Hepatocyte (in vitro differentiated cells): Measurements from ENCODE around the gene RNF19B. TPM values are rescaled to one million over a fixed set of nuclear protein-coding genes. Genes with fewer than 3 reads are reported as not detected.

Experiments used
- DNase-seq: peaks from one replicate; pipeline ENCODE4 v3.0.0-alpha.2; 2016; ENCODE audit warnings: low spot score
- H2AFZ ChIP-seq: fragments of 200-600 bp; sonication (generic); 2 replicates; pipeline ENCODE4 v1.6.0; 2016; ENCODE audit warnings: antibody characterized with exemption, mild to moderate bottlenecking
- H3K27ac ChIP-seq: fragments of 200-600 bp; sonication (generic); 2 replicates; pipeline ENCODE4 v1.5.1; 2016; ENCODE audit warnings: mild to moderate bottlenecking
- H3K27me3 ChIP-seq: fragments of 200-600 bp; sonication (generic); 2 replicates; pipeline ENCODE4 v1.6.1; 2016
- H3K36me3 ChIP-seq: fragments of 200-600 bp; sonication (generic); replicated peaks from 2 replicates; pipeline ENCODE4 v1.5.1; 2016; ENCODE audit warnings: low read depth; ENCODE audit not compliant: insufficient read depth
- H3K4me1 ChIP-seq: fragments of 200-600 bp; sonication (generic); 2 replicates; pipeline ENCODE4 v1.5.1; 2016; ENCODE audit warnings: mild to moderate bottlenecking, moderate library complexity; ENCODE audit not compliant: insufficient read depth
- H3K4me2 ChIP-seq: fragments of 200-600 bp; sonication (generic); 2 replicates; pipeline ENCODE4 v1.6.0; 2016
- H3K4me3 ChIP-seq: fragments of 200-600 bp; sonication (generic); 2 replicates; pipeline ENCODE4 v1.5.1; 2016; ENCODE audit warnings: mild to moderate bottlenecking
- H3K79me2 ChIP-seq: fragments of 200-600 bp; sonication (generic); 2 replicates; pipeline ENCODE4 v1.6.0; 2017; ENCODE audit warnings: mild to moderate bottlenecking
- H3K9me2 ChIP-seq: fragments of 200-600 bp; sonication (generic); replicated peaks from 2 replicates; pipeline ENCODE4 v1.6.0; 2017; ENCODE audit warnings: mild to moderate bottlenecking; ENCODE audit not compliant: insufficient read depth
- H3K9me3 ChIP-seq: fragments of 200-600 bp; sonication (generic); 2 replicates; pipeline ENCODE4 v1.5.1; 2016; ENCODE audit warnings: low read depth, mild to moderate bottlenecking
- H4K20me1 ChIP-seq: fragments of 200-600 bp; sonication (generic); 2 replicates; pipeline ENCODE4 v1.6.0; 2016; ENCODE audit warnings: mild to moderate bottlenecking; ENCODE audit not compliant: insufficient read depth, poor library complexity, severe bottlenecking
- CTCF ChIP-seq: fragments of 200-600 bp; sonication (generic); IDR thresholded peaks from 2 replicates; pipeline ENCODE4 v1.5.1; 2016; ENCODE audit warnings: antibody characterized with exemption, mild to moderate bottlenecking; ENCODE audit not compliant: poor library complexity
- EZH2 ChIP-seq: fragments of 200-600 bp; sonication (generic); IDR thresholded peaks from 2 replicates; pipeline ENCODE4 v1.6.1; 2016; ENCODE audit warnings: antibody characterized with exemption, mild to moderate bottlenecking, borderline replicate concordance
- EZH2phosphoT487 ChIP-seq: fragments of 200-600 bp; sonication (generic); IDR thresholded peaks from one replicate; pipeline ENCODE4 v1.6.1; 2018; ENCODE audit warnings: antibody characterized with exemption, mild to moderate bottlenecking, low read depth, moderate library complexity; ENCODE audit not compliant: unreplicated experiment, severe bottlenecking
- WGBS: methylation state at CpG from one replicate; pipeline ENCODE4 v1.1.6; 2016; ENCODE audit warnings: low lambda C conversion rate; ENCODE audit errors: missing lambda C conversion rate; 5-methylcytosine and 5-hydroxymethylcytosine counted together
- polyA plus RNA-seq: library from polyadenylated mRNA; unstranded; fragments of >200 nt; fragmentation: Nextera tagmentation; extraction: Ambion mirVana; gene quantifications from 2 replicates; pipeline ENCODE4 v1.2.1, GENCODE V29; 2016
- total RNA-seq: library from RNA; depleted of rRNA; stranded (reverse); fragments of >200 nt; gene quantifications from 2 replicates; pipeline ENCODE4 v1.2.3, GENCODE V29; 2014

RNF19B gene
- total and polyA plus RNA-seq, 2 experiments from 2014 or later: 15.5 to 16.1 TPM

- no peak overlapping the region for H3K4me2 ChIP-seq
- H3K4me1 ChIP-seq: peaks cover 3% of the 10 kb centered on the region
- H4K20me1 ChIP-seq: no peaks in the 10 kb centered on the region
- TF ChIP-seq CTCF (no peak), EZH2 (no peak), EZH2phosphoT487 (no peak)
- no peaks in the 10 kb centered on the region for H3K9me3 ChIP-seq
- H3K36me3 ChIP-seq: no peaks in the 10 kb centered on the region
- no peak for DNase-seq
- 94% methylated on average over 24 of the region's 24 CpGs for WGBS
- no peak overlapping the region for H2AFZ ChIP-seq
- H3K9me2 ChIP-seq: no peaks in the 10 kb centered on the region
- H3K79me2 ChIP-seq: no peaks in the 10 kb centered on the region
- no peak overlapping the region for H3K4me3 ChIP-seq
- H3K27me3 ChIP-seq: peaks cover 51% of the 10 kb centered on the region
- no peak overlapping the region for H3K27ac ChIP-seq
Measured at GRCh38 chr1:32888677-32889420, 75.8 kb downstream of the RNF19B start.

DNA sequence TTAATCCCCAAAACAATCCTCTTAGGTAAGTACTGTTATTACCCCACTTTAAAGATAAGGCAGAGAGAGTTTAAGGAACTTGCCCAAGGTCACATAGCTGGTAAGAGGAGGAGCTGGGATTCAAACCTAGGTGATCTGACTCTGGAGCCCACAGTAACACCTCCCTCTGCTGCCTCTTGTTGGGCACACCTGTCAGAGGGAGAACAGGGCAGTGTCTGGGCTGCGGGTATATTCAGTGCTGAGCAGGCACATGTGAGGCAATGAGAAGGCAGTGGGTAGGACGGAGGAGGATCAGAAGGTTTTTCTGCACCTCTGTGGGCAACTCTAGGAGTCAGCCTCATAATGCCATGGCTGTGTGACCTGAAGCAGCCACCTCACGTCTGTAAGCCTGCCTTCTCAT is 76.5 kb downstream of the RNF19B start:
- no peak overlapping the region for H2AFZ ChIP-seq
- no peak for DNase-seq
- H3K27ac ChIP-seq: no peak overlapping the region
- TF ChIP-seq EZH2phosphoT487: no peak
- no peak for TF ChIP-seq CTCF
- TF ChIP-seq EZH2: no peak
- H3K9me2 ChIP-seq: no peaks in the 10 kb centered on the region
- no peaks in the 10 kb centered on the region for H4K20me1 ChIP-seq
- peaks cover 51% of the 10 kb centered on the region for H3K27me3 ChIP-seq
- no peak overlapping the region for H3K4me2 ChIP-seq
- H3K4me1 ChIP-seq: no peaks in the 10 kb centered on the region
- no peaks in the 10 kb centered on the region for H3K79me2 ChIP-seq
- no peaks in the 10 kb centered on the region for H3K36me3 ChIP-seq
- no peak overlapping the region for H3K4me3 ChIP-seq
- H3K9me3 ChIP-seq: no peaks in the 10 kb centered on the region
- WGBS: 78% methylated on average over 3 of the region's 3 CpGs

DNA sequence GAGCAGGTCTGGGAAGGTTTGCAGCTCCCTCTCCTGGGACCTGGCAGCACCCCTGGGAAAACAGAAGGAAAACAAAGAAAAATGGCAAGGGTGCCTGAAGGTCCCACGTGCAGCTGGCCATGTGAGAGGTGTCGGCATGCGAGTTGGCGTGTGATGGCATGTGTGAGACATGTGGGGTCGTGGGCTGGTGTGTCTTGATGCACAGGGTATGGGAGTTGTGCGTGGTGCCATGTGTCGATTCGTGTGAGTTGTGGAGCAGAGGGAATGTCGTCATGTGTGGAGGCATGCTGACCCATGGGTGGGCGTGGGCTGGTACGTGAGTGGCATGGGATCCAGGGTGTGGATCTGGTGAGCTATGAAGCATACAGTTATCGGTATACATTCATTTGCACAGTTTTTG is 77.0 kb downstream of the RNF19B start:
- no peaks in the 10 kb centered on the region for H3K9me2 ChIP-seq
- no peak overlapping the region for H3K27ac ChIP-seq
- no peaks in the 10 kb centered on the region for H4K20me1 ChIP-seq
- no peaks in the 10 kb centered on the region for H3K79me2 ChIP-seq
- H3K27me3 ChIP-seq: peaks cover 51% of the 10 kb centered on the region
- DNase-seq: no peak
- H3K4me2 ChIP-seq: no peak overlapping the region
- H3K4me3 ChIP-seq: no peak overlapping the region
- H3K36me3 ChIP-seq: no peaks in the 10 kb centered on the region
- H2AFZ ChIP-seq: no peak overlapping the region
- H3K9me3 ChIP-seq: no peaks in the 10 kb centered on the region
- 75% methylated on average over 12 of the region's 12 CpGs for WGBS
- no peak for TF ChIP-seq EZH2phosphoT487
- no peak for TF ChIP-seq CTCF
- no peak for TF ChIP-seq EZH2
- no peaks in the 10 kb centered on the region for H3K4me1 ChIP-seq
